Measurements from ENCODE around the gene SOBP. TPM values are rescaled to one million over a fixed set of nuclear protein-coding genes. Genes with fewer than 3 reads are reported as not detected.

SOBP gene
- total and polyA plus RNA-seq, 10 donors: 0.87 to 7.8 (median 4.9) TPM

DNA sequence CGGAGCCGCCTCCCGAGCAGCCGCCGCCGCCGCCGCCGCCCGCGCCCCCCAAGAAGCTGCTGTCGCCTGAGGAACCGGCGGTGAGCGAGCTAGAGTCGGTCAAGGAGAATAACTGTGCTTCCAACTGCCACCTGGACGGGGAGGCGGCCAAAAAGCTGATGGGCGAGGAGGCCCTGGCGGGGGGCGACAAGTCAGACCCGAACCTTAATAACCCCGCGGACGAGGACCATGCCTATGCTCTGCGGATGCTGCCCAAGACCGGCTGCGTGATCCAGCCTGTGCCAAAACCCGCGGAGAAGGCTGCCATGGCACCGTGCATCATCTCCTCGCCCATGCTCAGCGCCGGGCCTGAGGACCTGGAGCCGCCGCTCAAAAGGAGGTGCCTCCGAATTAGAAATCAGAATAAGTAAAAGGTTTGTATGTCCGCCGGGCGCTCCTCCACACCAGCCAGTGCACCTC lies 145.2 kb downstream of the SOBP start:
- no peak for DNase-seq
- Histone ChIP-seq H3K4me1 (peaks cover 0 to 45% (median 8%) of the 10 kb centered on the region in 6 donors), H3K27ac (no peak overlapping the region), H3K9me3 (no peaks in the 10 kb centered on the region), H3K27me3 (replicated peaks in 1 of 7) (peaks cover 2 to 46% (median 21%) of the 10 kb centered on the region in 7 donors), H3K4me3 (peak overlapping the region in 3 of 8 donors; percentile 37 to 71 (median 43)), H3K36me3 (no peaks in the 10 kb centered on the region)
- intact Hi-C loops (cut with DNase I; ENCODE audit: low total_unique reads): no loop called here
- 52 to 59% (median 54%) methylated on average over 32 to 40 of the region's 40 CpGs for WGBS, 5 donors
- TF ChIP-seq POLR2AphosphoS5 (IDR thresholded peaks at IDR 0.05) (no peak), POLR2A (IDR thresholded peaks at IDR 0.05) (no peak)
- TF ChIP-seq, protein P1, sequence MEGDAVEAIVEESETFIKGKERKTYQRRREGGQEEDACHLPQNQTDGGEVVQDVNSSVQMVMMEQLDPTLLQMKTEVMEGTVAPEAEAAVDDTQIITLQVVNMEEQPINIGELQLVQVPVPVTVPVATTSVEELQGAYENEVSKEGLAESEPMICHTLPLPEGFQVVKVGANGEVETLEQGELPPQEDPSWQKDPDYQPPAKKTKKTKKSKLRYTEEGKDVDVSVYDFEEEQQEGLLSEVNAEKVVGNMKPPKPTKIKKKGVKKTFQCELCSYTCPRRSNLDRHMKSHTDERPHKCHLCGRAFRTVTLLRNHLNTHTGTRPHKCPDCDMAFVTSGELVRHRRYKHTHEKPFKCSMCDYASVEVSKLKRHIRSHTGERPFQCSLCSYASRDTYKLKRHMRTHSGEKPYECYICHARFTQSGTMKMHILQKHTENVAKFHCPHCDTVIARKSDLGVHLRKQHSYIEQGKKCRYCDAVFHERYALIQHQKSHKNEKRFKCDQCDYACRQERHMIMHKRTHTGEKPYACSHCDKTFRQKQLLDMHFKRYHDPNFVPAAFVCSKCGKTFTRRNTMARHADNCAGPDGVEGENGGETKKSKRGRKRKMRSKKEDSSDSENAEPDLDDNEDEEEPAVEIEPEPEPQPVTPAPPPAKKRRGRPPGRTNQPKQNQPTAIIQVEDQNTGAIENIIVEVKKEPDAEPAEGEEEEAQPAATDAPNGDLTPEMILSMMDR (IDR thresholded peaks at IDR 0.05 in 8 of 11, conservative IDR thresholded peaks at IDR 0.05 in 3 of 11): no peak

DNA sequence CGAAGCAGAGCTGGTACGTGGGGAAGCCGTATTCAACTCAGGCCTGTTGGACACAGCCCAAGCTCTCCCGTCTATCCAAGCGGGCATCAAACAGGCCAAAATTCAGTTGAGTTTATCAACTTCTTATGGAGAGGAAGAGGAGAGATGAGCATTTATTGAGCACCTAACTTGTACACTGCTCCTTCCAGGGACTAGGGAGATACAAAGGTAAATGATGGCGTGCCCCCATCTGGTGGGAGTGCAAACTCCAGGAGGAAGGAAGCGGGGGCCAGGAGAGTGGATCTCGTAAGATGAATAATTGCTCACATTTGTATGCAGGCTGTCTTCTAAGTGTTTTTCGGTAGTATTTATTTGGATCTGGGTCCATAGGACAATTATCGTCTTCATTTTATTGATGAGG lies 146.6 kb downstream of the SOBP start:
- 91 to 96% (median 94%) methylated on average over 10 of the region's 10 CpGs for WGBS, 5 donors
- no peaks in the 10 kb centered on the region for H3K9me3 ChIP-seq
- DNase-seq: no peak
- no peak overlapping the region for H3K27ac ChIP-seq
- no peak for TF ChIP-seq POLR2AphosphoS5 (IDR thresholded peaks at IDR 0.05)
- TF ChIP-seq, protein P1 (IDR thresholded peaks at IDR 0.05 in 8 of 11, conservative IDR thresholded peaks at IDR 0.05 in 3 of 11): no peak
- no peak for TF ChIP-seq POLR2A (IDR thresholded peaks at IDR 0.05)
- no peaks in the 10 kb centered on the region for H3K36me3 ChIP-seq
- H3K4me3 ChIP-seq: no peak overlapping the region
- intact Hi-C loops (cut with DNase I; ENCODE audit: low total_unique reads): no loop called here
- peaks cover under 1 to 57% (median 16%) of the 10 kb centered on the region in 6 donors for H3K4me1 ChIP-seq
- H3K27me3 ChIP-seq (replicated peaks in 1 of 7): peaks cover 2 to 46% (median 21%) of the 10 kb centered on the region in 7 donors

- TF ChIP-seq POLR2A (IDR thresholded peaks at IDR 0.05) (no peak), POLR2AphosphoS5 (IDR thresholded peaks at IDR 0.05) (no peak)
- TF ChIP-seq, protein P1 (IDR thresholded peaks at IDR 0.05 in 8 of 11, conservative IDR thresholded peaks at IDR 0.05 in 3 of 11): no peak
- intact Hi-C loops (cut with DNase I; ENCODE audit: low total_unique reads): no loop called here
- H3K4me1 ChIP-seq: peaks cover 5 to 68% (median 27%) of the 10 kb centered on the region in 6 donors
- DNase-seq: no peak
- H3K27me3 ChIP-seq (replicated peaks in 1 of 7): peaks cover 2 to 44% (median 19%) of the 10 kb centered on the region in 7 donors
- no peak overlapping the region for H3K4me3 ChIP-seq
- 63 to 78% (median 69%) methylated on average over 11 of the region's 11 CpGs for WGBS, 5 donors
- H3K36me3 ChIP-seq: no peaks in the 10 kb centered on the region
- H3K9me3 ChIP-seq: no peaks in the 10 kb centered on the region
- peak overlapping the region in 1 of 8 donors; percentile 7 for H3K27ac ChIP-seq
These were observed 147.7 kb downstream of the SOBP start for GRCh38 chr6:107637316-107638315.

- H3K4me3 ChIP-seq: no peak overlapping the region
- H3K27me3 ChIP-seq (replicated peaks in 1 of 7): peaks cover 2 to 36% (median 18%) of the 10 kb centered on the region in 7 donors
- TF ChIP-seq, protein P1 (IDR thresholded peaks at IDR 0.05 in 8 of 11, conservative IDR thresholded peaks at IDR 0.05 in 3 of 11): no peak
- no peak for TF ChIP-seq POLR2AphosphoS5 (IDR thresholded peaks at IDR 0.05)
- TF ChIP-seq POLR2A (IDR thresholded peaks at IDR 0.05): no peak
- 56 to 68% (median 65%) methylated on average over 4 of the region's 4 CpGs for WGBS, 5 donors
- intact Hi-C loops (cut with DNase I; ENCODE audit: low total_unique reads): no loop called here
- peaks cover 5 to 76% (median 31%) of the 10 kb centered on the region in 6 donors for H3K4me1 ChIP-seq
- H3K9me3 ChIP-seq: no peaks in the 10 kb centered on the region
- no peaks in the 10 kb centered on the region for H3K36me3 ChIP-seq
- no peak for DNase-seq
- peak overlapping the region in 1 of 8 donors; percentile 7 for H3K27ac ChIP-seq
These were observed 148.6 kb downstream of the SOBP start for GRCh38 chr6:107638493-107638892.
